Nephron progenitor cell (in vitro differentiated cells): ENCODE data around the gene RPL19.

Experiments used
- DNase-seq: peaks from one replicate; pipeline ENCODE4 v3.0.0; 2021
- H3K27ac Mint-ChIP-seq: 2 replicates; pipeline ENCODE4 v1.8.0; 2021; ENCODE audit warnings: mild to moderate bottlenecking, moderate library complexity, mixed read lengths
- H3K27me3 Mint-ChIP-seq: 2 replicates; pipeline ENCODE4 v1.8.0; 2021; ENCODE audit warnings: mild to moderate bottlenecking, low read depth, mixed read lengths; ENCODE audit not compliant: poor library complexity
- H3K36me3 Mint-ChIP-seq: 2 replicates; pipeline ENCODE4 v1.8.0; 2021; ENCODE audit warnings: low read depth, mixed read lengths
- H3K4me1 Mint-ChIP-seq: 2 replicates; pipeline ENCODE4 v1.8.0; 2021; ENCODE audit warnings: mixed read lengths
- H3K4me3 Mint-ChIP-seq: 2 replicates; pipeline ENCODE4 v1.8.0; 2021; ENCODE audit warnings: mild to moderate bottlenecking, moderate library complexity, mixed read lengths
- H3K9me3 Mint-ChIP-seq: 2 replicates; pipeline ENCODE4 v1.8.0; 2021; ENCODE audit warnings: mild to moderate bottlenecking, moderate library complexity, mixed read lengths
- TF ChIP-seq, protein P1 (sequence below): fragments of 200-600 bp; sonication (generic); IDR thresholded peaks from 2 replicates; pipeline ENCODE4 v1.5.0; 2021; ENCODE audit warnings: antibody characterized with exemption

Gene RPL19

DNA sequence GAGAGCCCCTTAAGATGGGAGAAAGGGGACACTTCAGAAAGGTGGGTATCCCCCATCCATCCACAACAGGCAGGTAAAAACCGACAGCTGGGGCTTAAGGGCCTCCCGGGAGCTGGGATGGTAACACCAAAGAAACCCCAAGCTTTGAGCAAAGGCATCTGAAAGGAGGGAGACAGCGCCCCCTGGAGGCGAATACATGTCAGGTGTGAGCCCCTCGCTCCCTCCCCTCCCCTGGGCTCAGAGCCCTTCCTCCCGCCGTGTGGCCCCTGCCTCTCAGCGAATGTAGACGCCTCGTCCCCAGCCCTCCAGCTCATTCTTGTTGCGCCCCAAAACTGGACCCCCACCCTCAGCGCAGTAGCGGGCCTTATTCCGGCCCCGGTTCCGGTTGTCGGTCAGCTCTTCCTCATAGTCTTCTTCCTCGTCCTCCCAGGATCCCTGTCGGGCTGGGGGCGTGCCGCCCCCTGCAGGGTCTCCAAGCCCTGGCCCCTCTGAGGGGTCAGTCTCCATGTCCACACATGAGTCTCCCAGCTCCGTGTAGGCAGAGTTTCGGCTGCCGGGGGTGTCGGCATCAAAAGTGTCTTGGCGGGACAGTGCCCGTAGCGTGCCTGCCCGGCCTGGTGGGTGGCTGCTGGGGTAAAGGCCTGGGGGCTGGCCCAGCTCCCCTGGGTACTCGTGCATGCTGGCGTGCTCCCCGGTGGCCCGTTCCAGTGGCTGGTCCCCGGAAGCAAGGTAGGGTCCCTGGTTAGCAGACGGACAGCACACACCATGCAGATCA lies 25.0 kb upstream of the RPL19 start:
- H3K27me3 Mint-ChIP-seq = peaks cover 11% of the 10 kb centered on the region
- H3K27ac Mint-ChIP-seq = no peak overlapping the region
- H3K4me3 Mint-ChIP-seq = no peak overlapping the region
- H3K36me3 Mint-ChIP-seq = peaks cover 25% of the 10 kb centered on the region
- H3K9me3 Mint-ChIP-seq = no peaks in the 10 kb centered on the region
- peaks cover 30% of the 10 kb centered on the region for H3K4me1 Mint-ChIP-seq
- DNase-seq = peak; percentile 87
- TF ChIP-seq, protein P1, sequence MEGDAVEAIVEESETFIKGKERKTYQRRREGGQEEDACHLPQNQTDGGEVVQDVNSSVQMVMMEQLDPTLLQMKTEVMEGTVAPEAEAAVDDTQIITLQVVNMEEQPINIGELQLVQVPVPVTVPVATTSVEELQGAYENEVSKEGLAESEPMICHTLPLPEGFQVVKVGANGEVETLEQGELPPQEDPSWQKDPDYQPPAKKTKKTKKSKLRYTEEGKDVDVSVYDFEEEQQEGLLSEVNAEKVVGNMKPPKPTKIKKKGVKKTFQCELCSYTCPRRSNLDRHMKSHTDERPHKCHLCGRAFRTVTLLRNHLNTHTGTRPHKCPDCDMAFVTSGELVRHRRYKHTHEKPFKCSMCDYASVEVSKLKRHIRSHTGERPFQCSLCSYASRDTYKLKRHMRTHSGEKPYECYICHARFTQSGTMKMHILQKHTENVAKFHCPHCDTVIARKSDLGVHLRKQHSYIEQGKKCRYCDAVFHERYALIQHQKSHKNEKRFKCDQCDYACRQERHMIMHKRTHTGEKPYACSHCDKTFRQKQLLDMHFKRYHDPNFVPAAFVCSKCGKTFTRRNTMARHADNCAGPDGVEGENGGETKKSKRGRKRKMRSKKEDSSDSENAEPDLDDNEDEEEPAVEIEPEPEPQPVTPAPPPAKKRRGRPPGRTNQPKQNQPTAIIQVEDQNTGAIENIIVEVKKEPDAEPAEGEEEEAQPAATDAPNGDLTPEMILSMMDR = peak; percentile 94

DNA sequence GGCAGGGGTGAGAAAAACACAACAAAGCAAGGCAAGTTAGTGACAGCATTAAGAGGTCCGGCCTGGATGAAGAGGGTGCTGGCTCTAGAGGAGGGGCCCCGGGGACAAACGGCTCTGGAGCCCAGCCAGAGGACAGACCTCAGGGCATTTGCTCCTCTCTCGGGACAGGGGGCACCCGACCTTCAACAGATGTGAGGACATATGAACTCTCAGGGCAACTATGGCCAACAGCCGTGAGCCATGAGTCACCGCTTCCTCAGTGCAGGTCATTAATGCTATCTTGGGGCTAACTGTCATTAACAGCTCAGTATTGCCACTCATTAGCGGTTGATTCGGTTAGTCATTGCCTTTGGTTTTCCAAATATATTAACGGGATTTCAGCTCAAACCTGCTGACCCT lies 24.4 kb upstream of the RPL19 start:
- no peak overlapping the region for H3K27ac Mint-ChIP-seq
- TF ChIP-seq, protein P1 = no peak
- peaks cover 25% of the 10 kb centered on the region for H3K36me3 Mint-ChIP-seq
- H3K4me1 Mint-ChIP-seq = peaks cover 25% of the 10 kb centered on the region
- no peak overlapping the region for H3K4me3 Mint-ChIP-seq
- no peaks in the 10 kb centered on the region for H3K9me3 Mint-ChIP-seq
- H3K27me3 Mint-ChIP-seq = peaks cover 11% of the 10 kb centered on the region
- no peak for DNase-seq

DNA sequence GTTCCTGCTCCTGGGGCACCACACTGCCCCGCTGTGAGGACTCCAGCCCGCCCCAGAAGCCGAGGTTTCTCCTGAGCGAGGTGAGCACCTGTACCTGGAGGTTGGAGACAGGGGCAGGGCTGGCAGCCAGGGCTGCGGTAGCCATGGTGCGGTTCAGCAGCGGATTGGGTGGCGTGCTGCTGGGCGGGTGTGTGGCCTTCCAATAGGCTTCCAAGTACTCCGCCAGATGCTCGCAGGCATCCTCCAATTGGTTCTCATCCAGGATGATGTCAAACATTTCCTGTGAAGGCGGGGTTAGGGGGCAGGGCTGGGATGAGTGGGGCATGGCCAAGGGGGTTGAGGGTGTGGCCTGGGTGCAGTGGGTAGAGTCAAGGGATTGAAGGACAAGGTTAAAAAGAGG lies 22.8 kb upstream of the RPL19 start:
- Mint-ChIP-seq H3K9me3 (no peaks in the 10 kb centered on the region), H3K27ac (no peak overlapping the region), H3K36me3 (peaks cover 25% of the 10 kb centered on the region), H3K4me1 (peaks cover 16% of the 10 kb centered on the region), H3K4me3 (no peak overlapping the region), H3K27me3 (peaks cover 1% of the 10 kb centered on the region)
- DNase-seq = peak; percentile 25
- TF ChIP-seq, protein P1 = no peak

DNA sequence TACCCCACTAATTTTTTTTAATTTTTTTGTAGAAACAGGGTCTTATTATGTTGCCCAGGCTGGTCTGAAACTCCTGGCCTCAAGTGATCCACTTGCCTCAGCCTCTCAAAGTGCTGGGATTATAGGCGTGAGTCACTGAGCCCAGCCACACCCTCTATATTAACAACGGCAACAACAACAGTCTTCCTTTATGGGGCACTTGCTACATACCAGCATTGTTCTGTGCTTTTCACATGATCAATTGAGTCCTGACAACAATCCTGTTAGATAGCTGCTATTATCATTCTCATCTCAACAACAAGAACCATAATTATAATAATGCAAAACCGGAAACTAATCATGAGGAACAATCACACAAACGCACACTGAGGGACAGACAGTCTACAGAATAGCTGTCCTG lies 21.5 kb upstream of the RPL19 start:
- H3K9me3 Mint-ChIP-seq = no peaks in the 10 kb centered on the region
- TF ChIP-seq, protein P1 = no peak
- peaks cover 35% of the 10 kb centered on the region for H3K36me3 Mint-ChIP-seq
- no peak overlapping the region for H3K27ac Mint-ChIP-seq
- H3K4me3 Mint-ChIP-seq = no peak overlapping the region
- H3K4me1 Mint-ChIP-seq = peaks cover 15% of the 10 kb centered on the region
- no peak for DNase-seq
- H3K27me3 Mint-ChIP-seq = no peaks in the 10 kb centered on the region

DNA sequence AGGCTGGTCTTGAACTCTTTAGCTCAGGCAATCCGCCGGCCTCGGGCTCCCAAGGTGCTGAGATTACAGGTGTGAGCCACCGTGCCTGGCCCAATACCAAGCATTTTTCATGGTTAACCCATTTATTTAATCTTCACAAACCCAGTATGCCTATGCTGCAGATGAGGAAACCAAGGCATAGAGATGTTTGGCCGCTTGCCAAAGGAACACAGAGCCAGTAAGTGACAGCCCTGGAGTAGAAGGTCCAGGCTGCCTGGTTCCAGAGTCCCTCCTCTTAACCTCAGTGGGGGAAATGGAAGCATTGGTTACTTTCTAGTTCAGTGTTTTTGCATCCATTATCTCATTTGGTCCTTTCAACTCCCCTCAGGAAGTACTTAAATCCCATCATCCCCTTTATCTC lies 18.8 kb upstream of the RPL19 start:
- Mint-ChIP-seq H3K4me3 (no peak overlapping the region), H3K4me1 (peaks cover 10% of the 10 kb centered on the region), H3K27me3 (no peaks in the 10 kb centered on the region), H3K27ac (no peak overlapping the region), H3K9me3 (no peaks in the 10 kb centered on the region), H3K36me3 (peaks cover 38% of the 10 kb centered on the region)
- DNase-seq = no peak
- TF ChIP-seq, protein P1 = no peak

DNA sequence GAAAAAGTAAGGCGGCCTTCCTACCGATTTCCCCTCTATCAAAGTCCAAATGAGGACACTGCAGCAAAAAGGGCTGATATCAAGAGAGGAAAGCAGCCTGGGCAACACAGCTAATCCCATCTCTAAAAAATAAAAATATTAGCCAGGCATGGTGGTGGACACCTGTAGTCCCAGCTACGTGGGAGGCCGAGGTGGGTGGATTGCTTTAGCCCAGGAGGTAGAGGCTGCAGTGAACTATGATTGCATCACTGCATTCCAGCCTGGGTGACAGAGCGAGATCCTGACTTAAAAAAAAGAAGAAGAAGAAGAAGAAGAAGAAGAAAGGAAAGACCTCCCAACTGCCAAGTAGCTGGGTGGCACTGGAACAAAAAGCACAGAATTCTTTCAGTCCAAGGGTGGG lies 17.0 kb upstream of the RPL19 start:
- H3K27me3 Mint-ChIP-seq = no peaks in the 10 kb centered on the region
- DNase-seq = no peak
- H3K36me3 Mint-ChIP-seq = peaks cover 21% of the 10 kb centered on the region
- TF ChIP-seq, protein P1 = no peak
- no peak overlapping the region for H3K4me3 Mint-ChIP-seq
- peaks cover 10% of the 10 kb centered on the region for H3K4me1 Mint-ChIP-seq
- no peak overlapping the region for H3K27ac Mint-ChIP-seq
- no peaks in the 10 kb centered on the region for H3K9me3 Mint-ChIP-seq
